ENCODE measurements around the gene CNIH3. TPM values are rescaled to one million over a fixed set of nuclear protein-coding genes. Genes with fewer than 3 reads are reported as not detected.
"Not testable (repeated sequence)": the region's sequence is repeated elsewhere in the genome, so short reads cannot be mapped to it uniquely, and the experiment has no call there.

CNIH3 gene
- total RNA-seq, 1 experiment from 2014 or later: 24.5 TPM

DNA sequence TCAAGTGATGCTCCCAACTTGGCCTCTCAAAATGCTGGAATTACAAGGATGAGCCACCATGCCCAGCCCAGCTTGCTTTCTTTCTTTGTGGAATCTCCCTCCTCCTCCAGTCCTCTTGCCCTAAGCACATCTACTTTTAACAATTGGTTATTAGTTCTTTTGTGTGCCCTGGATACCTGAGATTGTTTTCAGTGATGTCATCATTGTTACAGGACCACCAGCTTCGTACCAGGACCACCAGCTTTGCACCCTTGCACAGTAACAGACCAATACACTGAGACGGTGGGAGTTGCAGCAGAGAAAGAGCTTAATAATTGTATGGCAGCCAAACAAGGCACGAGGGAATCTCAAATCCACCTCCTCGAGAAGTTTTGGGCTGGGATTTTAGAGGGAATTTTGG, 71.3 kb downstream of the CNIH3 start:
- DNase-seq (ENCODE audit: low read depth): no peak

DNA sequence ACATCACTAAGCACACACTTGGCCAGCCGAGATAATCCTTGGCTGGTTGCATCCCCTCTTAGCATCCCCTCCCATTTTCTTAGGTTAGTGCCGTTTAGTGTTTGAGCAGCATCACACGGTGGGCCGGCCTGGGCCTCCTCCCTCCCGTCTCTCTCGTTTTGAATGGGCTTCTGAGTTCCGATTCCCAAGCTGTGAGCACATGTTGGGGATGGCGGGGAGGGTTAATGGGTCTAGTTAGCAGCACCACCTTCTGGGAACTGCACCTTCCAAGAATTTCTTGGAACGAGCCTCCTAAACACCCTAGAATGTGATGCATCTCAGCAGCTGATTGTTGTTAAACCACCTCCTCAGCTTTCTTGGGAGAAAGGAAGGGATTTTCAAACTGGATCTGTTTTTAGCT, 73.3 kb downstream of the CNIH3 start:
- DNase-seq (ENCODE audit: low read depth): no peak

DNA sequence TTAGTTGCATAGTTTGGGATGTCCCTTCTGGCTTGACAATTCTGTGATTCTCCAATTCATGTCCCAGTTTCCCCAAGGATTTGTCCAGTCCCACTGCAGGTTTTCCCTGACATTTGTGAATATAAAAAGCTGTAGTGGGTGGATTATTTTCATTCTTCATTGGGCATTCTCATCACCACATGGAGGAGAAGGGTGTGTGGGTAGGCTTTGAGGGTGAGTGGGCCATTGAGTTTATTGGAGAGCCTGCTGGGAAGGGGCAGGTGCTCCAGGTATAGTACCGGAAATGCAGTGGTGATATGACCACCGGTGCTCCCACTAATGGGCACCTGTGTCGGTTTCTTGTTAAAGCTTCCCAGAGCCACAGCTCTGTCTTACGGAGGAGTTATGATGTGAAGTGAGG, 74.5 kb downstream of the CNIH3 start:
- no peak for DNase-seq (ENCODE audit: low read depth)

DNA sequence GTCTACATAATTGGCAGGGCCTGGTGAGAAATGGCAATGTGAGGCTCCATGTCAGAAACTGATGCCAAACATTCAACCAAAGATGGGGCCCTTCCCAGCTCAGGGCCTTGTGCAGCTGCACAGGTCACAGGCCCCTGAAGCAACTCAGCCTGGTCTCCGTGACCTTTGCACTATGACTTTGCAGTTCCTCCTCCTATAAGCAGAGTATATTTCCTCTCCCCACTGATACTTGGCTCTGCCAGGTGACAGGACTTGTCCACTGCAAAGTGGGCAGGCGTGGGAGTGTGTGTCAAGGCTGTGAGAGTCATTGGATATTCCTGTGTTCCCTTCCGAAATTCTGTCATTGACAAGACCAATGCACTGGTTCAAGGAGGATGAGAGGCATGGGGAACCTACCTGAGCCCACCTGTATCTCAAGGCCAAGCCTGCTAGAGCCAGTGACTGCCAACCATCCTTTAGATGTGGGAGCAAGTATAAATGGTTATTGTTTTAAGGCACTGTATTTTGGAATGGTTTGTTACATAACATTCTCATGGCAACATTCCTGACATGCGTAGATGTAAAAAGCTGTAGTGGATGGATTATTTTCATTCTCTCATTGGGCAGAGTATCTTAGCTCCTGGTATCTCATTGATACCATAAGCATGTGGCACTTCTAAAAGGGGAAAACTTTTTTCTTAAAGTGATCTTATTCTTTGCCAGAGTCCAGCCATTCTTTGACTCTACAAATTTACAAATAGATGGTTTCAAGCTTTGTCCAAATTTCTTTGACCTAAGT, 75.2 kb downstream of the CNIH3 start:
- no peak for DNase-seq (ENCODE audit: low read depth)

DNA sequence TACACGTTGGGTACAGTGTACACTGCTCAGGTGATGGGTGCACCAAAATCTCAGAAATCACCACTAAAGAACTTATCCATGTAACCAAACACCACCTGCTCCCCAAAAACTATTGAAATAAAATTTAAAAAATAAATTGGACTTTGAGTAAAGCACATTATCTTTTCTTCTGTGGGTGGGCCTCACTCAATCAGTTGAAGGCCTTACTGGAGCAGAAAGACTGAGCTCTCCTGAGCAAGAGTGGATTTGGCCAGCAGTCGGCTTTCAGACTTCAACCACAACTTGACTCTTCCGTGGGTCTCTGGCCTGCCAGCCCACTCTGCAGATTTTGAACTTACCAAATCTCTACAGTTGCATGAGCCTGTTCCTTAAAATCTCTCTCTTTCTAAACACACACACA, 78.9 kb downstream of the CNIH3 start:
- no peak for DNase-seq (ENCODE audit: low read depth)

DNA sequence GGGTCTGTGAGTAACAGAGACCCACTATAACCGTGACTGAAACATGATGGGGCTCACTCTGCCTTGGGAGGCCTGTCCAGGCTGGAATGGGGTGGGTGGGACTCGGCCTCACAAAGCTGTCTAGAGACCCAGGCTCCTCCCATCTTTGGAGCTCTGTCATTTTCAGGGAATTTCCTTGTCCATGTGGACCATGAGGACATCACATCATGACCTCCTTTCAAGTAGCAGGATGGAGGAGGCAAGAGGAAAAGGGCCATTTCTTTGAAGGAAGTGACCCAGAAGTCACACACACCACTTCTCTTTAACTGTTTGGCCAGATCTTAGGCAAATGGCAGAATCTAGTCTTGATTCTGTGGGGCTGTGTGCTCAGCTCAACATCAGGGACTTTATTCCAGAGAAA, 79.9 kb downstream of the CNIH3 start:
- no peak for DNase-seq (ENCODE audit: low read depth)

DNA sequence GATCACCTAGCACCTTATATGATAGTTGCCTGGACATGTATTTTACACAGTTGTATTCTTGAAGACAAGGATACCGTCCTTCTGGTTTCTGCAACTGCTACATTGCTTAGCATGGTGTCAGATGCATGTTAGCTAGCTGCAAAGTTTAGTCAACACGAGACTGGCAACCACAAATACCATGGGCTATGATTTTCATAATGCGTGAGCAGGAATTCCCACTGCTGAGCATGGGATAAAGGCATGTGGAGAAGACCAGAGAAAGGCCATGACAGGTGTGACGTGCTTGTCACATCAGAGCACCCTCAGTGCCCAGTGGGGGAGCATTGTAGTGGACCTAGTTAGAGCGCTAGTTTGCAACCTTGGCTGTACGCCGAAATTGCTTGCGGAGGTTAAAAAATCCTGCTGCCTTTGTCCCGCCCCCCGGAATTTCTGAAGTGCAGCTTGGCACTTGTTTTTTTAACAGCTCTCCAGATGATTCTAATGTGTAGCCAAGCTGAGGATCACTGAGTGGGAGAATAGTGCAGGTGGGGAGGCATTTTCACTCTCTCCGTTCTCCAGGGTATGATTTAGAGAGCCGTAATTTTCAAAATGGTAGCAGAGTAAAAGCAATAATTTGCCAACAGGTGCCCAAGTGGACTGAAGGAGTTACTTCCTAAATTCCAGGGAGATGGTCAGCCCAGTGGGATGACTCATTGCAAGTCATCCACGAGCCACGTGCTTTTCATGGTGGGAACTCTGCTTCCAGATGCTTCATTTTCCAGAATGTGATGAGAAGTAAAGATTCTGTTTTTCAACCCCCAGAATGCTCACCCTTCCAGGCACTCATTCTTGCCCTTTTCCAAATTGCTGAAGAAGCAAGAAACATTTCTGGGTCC, 81.0 kb downstream of the CNIH3 start:
- peak; percentile 82 for DNase-seq (ENCODE audit: low read depth)

DNA sequence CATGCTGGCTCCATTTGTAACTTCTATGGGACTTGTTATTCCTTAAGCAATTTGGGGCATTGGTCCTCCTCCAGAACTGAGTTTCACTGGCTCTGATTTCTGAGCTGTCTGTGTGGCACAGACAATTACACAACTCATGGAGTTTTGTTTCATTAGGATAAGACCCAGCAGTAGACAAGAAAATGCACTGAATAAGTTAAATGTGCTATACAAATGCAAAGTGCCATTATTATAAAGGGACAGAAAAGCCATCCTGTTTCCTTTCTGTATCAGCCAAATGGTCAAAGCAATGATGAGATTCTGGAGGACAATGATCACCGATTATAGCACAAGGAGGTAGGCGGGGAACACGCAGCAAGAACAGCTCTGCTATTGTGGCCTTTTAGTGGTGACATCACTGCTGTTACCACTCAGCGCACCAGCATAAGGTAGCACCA, 81.9 kb downstream of the CNIH3 start:
- no peak for DNase-seq (ENCODE audit: low read depth)

DNA sequence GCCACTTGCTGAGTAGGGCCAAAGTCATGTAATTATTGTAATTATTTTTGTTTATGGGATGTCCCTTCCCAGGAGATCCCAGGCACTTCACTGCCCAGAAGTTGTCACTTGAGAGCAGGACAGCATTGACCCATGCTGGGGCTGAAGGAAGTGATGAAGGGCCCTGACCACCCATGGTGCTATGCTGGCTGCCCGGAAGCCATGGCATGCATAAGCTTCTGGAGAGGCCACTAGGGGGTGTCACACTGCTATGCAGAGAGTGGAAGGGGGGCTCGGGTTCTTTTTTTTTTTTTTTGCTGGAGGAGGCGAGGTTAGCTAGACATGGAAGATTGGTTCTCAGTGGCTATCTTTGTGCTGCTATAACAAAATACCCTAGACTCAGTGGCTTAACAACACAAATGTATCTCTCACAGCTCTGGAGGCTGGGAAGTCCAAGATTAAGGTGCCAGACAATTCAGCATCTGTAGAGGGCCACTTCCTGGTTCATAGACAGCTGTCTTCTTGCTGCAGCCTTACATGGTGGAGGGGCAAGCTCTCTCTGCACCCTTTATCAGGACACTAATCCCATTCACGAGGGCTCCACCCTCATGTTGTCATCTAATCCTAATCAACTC, 84.9 kb downstream of the CNIH3 start:
- peak; percentile 26 for DNase-seq (ENCODE audit: low read depth)

DNA sequence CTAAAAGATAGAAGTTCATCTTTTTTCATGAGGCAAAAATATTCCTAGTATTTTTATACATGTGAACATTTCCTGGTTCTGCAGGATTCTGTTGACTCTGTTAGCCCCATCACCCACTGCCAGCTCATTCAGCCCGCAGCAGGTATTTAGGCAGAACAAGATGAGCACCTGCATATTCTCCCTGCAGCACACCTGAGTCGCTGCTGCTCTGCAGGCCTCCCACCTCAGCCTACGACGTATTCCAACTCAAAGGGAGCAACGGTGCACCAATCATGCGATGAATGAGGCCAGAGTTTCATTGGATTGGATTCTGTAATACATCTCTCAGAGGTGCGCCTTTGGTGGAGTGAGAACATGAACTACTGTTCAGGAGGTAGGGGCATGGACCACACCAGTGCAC, 87.6 kb downstream of the CNIH3 start:
- no peak for DNase-seq (ENCODE audit: low read depth)

DNA sequence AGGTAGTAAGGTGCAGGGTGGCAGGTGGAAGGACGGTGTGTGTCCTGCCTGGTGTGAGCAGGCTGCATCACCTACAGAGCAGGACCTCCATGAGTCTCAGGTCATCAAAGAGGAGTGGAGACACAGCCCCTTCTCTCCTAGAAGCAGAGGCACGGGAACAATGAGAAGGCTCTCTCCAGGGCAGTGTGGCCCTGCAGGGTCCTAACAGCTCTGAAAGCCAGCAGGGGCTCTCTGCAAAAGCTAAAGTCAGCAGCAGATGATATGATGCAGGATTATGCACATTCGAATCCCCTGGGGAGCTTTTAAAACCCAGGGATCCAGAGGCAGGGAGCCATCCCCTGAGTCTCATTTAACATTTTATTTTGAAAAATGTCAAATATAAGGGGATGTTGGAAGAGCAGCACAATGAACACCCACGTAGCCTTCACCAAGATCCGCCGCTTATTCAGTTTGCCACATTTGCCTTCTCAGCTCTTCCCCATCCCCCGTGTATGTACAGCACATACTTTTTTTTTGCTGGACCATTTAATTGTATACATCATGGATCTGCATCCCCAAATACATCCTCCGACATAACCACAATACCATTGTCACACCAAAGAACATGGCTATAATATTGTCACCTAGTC, 88.1 kb downstream of the CNIH3 start:
- DNase-seq (ENCODE audit: low read depth): no peak

DNA sequence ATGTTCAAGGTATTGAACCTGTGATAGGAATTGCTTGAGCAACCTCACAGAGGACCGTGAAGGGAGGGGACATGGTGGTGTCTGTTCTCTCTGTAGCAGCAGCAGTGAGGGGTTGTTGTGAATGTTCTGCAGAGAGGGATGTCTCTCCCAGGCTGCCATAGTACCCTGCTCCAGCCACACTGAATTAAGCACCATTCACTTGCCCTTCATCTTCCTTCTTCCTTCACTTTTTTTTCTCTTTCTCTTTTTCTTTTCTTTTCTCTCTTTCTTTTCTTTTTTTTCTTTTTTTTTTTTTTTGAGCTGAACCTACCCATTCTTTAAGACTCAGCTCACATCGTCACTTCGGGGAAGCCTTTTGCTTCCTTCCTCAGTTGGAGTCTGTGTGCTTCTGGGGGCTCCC, 89.5 kb downstream of the CNIH3 start:
- no peak for DNase-seq (ENCODE audit: low read depth)

DNA sequence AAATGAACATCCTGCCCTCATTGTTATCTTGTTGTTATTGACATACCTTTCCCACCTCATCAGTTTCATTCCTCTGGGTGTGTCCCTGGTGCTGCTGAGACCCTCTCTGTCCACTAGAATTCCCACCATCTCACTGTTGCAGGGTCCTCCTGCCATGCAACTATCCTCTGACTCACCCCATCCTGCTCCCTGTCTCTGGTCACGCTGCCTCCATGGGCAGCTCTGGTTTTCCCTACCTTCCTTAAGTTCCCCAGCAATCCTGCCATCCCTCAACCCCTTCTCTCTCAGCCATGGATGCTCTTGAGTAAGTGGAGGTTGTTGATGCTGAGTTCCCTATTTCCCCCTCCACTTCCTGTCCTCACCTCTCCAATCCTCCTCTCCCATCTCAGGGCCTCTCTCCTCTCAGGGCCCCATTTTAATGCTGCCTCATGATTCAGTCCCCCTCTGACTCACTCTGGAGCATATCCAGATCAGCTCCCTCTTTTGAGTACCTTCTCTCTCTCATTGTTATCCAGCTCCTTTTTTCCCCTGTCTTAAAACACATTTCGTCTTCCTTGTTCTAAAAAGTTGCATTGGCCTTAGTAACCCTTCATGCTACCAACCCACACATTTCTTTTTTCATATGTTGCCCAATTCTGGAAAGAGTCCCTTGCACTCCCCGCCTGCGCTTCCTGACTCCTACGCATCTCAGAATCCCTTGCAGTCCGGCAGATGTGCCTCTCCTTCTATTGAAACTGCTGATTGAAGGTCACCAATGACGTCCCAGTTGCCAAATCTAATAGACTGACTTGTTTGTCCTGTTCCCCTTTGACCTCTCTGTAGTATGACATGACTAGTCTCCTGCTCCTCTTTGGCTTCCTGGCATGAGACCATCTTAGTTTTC, 92.0 kb downstream of the CNIH3 start:
- peak; percentile 84 for DNase-seq (ENCODE audit: low read depth)

DNA sequence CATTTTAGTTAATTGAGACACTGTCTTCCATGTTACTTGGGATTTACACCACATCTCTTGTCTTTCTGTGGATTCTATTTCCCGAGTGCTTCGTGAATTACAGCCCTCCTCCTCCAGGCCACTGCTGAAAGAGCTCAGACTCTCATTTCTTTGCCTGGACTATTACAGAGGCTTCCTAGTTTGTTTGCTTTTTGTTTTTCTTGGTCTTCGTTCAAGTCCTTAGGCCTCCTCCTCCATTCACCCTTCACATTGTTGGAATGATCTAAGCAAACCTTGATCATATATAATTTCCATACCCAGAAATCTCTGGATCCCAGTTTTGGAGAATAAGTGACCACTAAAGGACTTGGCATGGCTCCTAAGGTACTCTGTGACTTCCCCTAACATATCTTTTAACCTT, 94.1 kb downstream of the CNIH3 start:
- DNase-seq (ENCODE audit: low read depth): no peak

DNA sequence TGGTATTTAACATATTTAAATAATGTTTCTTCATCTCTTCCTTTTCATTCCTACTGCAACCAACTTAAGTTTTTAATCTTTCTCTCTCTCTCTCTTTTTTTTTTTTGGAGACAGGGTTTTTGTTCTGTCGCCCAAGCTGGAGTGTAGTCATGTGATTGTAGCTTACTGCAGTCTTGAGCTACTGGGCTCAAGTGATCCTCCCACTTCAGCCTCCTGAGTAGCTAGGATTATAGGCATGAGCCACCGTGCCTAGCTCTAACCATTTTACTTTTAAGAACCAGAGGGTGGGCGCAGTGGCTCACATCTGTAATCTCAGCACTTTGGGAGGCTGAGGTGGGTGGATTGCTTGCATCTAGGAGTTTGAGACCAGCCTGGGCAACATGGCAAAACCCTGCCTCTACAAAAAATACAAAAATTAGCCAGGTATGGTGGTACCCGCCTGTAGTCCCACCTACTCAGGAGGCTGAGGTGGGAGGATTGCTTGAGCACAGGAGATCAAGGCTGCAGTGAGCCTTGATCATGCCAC, 95.2 kb downstream of the CNIH3 start:
- DNase-seq (ENCODE audit: low read depth): not testable (repeated sequence)

DNA sequence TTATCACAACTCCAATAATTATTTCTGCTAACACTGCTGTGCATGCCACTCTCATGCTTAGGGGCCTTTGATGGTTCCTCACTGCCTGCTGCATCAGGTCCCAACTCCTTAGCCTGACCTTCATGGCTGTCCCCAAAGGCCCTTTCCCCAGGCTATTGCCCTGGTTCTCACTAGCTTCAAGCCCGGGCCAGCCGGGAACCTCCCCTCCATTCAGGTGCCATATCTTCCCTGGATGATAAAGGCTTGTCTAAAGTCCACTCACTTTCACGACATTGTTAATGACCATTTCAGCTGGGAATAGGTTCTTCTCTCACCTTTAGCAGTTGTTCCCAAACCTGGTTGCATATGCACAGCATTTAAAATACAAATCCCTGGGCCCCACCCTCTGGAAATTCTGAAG, 95.8 kb downstream of the CNIH3 start:
- no peak for DNase-seq (ENCODE audit: low read depth)

DNA sequence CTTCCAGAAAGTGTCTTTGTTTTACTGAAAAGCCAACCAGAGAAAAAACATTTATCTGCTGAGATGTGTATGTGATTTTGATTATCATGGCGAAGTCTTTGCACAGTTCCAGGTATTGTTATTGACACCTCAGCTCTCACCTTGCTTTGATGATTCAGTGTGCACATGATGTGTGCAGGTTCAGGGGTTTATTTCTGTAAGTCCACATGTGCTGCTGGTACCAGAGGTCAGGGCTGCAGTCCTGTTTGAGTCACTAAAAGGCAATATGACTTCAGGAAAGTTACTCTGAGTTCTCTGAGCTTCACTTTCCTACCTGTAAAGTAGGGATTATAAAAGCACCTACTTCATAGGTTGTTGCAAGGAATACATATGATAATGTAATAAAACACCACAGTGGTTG, 97.1 kb downstream of the CNIH3 start:
- no peak for DNase-seq (ENCODE audit: low read depth)

DNA sequence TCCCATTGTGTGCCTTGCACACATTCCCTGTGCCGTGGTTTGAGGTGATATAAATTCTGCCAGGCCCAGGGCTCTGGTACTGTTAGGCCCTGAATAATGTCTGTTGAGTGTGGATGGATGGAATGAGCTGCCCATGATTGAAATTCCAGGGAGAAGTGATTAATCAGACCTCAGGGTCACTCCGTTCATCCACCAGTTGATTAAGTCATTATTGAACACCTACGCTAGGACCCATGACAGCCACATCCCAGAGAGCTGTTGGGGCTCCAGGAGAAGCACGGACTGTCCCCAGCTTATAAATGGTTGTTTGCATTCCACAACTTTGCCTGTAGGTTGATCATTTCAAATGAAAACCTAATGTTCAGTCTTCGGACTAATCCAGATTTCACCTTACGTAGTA, 98.4 kb downstream of the CNIH3 start:
- no peak for DNase-seq (ENCODE audit: low read depth)

DNA sequence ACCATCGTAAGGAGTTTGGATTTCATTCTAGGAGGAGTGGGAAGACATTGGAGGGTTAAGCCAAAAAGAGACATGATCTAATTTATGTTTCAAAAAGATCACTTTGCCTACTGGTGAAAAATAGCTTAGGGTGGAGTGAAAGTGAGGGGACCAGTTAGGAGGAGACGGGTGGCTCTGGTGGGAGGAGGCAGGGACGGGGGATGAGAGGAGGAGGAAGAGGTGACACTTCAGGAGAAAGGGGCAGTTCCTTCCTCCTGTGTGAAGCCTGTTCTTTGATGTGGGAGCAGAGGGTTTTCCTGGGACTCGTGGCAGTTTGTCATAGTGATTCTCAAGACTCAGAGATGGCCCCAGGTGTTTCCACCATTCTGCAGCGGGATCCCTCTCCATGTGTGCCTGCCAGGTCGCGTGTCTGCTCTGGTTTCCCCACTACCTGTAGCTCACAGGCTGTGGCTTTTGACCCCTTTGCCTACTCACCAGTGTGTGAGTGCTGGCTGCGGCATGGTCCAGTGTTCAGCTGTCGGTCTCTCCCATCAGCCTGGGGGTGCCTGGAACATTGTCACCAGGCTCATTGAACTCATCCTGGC, 102.4 kb downstream of the CNIH3 start:
- no peak for DNase-seq (ENCODE audit: low read depth)

DNA sequence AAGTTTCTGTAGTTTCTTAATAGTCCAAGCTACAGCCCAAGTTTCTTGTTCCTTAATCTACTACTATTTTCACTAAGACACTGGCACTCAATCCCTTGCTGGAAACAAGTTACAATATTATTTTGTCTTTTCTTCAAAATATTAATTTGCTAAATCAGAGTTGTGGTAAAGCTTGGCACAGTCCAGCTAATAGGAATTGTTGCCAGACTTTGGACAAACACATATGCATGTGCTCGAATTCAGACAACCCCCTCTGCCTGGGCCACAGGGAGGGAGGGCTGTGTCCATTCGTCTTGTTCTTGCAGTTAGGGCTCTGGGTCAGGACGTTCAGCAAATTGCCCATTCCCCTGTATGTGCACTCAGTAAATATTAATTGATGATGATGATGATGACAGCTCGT, 103.6 kb downstream of the CNIH3 start:
- DNase-seq (ENCODE audit: low read depth): no peak

DNA sequence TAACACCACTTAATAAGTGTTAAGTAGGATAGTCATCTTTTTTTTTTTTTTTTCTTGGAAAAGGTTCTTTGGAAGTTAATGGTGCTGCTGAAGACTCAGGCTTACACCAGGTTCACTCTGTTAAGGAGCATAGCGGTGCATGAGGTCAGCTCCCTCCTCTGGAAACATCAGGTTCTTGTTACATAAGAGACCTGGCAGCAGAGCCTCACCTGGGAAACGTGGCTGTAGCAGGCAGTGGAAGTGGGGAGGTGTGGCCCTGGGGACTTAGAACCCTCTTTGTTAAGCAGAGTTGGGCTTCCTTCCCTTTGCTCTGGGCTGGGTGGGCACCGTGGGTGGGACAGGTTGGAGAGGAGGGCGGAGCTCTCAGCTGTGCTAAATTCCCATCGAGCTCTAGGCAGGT, 104.1 kb downstream of the CNIH3 start:
- no peak for DNase-seq (ENCODE audit: low read depth)
